K562 (cell line): Measurements from ENCODE around the gene MAP3K13. TPM values are rescaled to one million over a fixed set of nuclear protein-coding genes. Genes with fewer than 3 reads are reported as not detected.

Source experiments
- BRD9 ChIP-seq: fragments of 450-650 bp; IDR thresholded peaks from 2 replicates; pipeline ENCODE4 v1.6.1; 2018; ENCODE audit warnings: low read depth; ENCODE audit not compliant: partially characterized antibody
- GATA2 ChIP-seq: sonication (generic); formaldehyde crosslinking; IDR thresholded peaks from 2 replicates; pipeline ENCODE4 v1.4.0; 2020; ENCODE audit warnings: mild to moderate bottlenecking, missing genetic modification reagents
- HMGN3 ChIP-seq: IDR thresholded peaks from 2 replicates; pipeline ENCODE4 v1.6.1; 2011; ENCODE audit warnings: borderline replicate concordance, low read depth, mild to moderate bottlenecking, mixed read lengths, low read length; ENCODE audit not compliant: insufficient read length; ENCODE audit errors: extremely low read depth
- MTA1 ChIP-seq: fragments of 450-650 bp; IDR thresholded peaks from 2 replicates; pipeline ENCODE4 v1.6.1; 2017; ENCODE audit warnings: borderline replicate concordance
- MYBL2 ChIP-seq, 2 experiments: fragments of 450-650 bp in 1 of 2; sonication (generic) in 1 of 2; formaldehyde crosslinking in 1 of 2; IDR thresholded peaks; 2 replicates each; pipeline versions ENCODE4 v1.6.1 to v1.8.1; 2017 to 2022; ENCODE audit warnings: borderline replicate concordance in 1 of 2, inconsistent platforms in 1 of 2, low read depth in 1 of 2, mild to moderate bottlenecking in 1 of 2, missing genetic modification reagents in 1 of 2, moderate library complexity in 1 of 2
- NFYB ChIP-seq: IDR thresholded peaks from 2 replicates; pipeline ENCODE4 v1.6.1; 2011; ENCODE audit warnings: mild to moderate bottlenecking, moderate library complexity; ENCODE audit not compliant: insufficient read length; ENCODE audit errors: extremely low read depth
- PCBP1 ChIP-seq: fragments of 200-400 bp; formaldehyde crosslinking; IDR thresholded peaks from 2 replicates; pipeline ENCODE4 v1.6.1; 2018; ENCODE audit warnings: mild to moderate bottlenecking, low read depth, low read length; ENCODE audit not compliant: poor library complexity, severe bottlenecking
- PHF8 ChIP-seq: fragments of 200-600 bp; sonication (generic); IDR thresholded peaks from 2 replicates; pipeline ENCODE4 v1.6.1; 2012; ENCODE audit warnings: mixed run types, mild to moderate bottlenecking, inconsistent platforms, low read length, moderate library complexity, borderline replicate concordance
- RBBP5 ChIP-seq: fragments of 200-600 bp; sonication (generic); IDR thresholded peaks from 2 replicates; pipeline ENCODE4 v1.6.1; 2012; ENCODE audit warnings: borderline replicate concordance, mild to moderate bottlenecking, low read length, control low read depth, inconsistent platforms; ENCODE audit not compliant: insufficient read depth, poor library complexity, severe bottlenecking
- REST ChIP-seq, 2 experiments: fragments of 450-650 bp; formaldehyde crosslinking in 1 of 2; IDR thresholded peaks; 2 replicates each; pipeline versions ENCODE4 v1.4.0 to v1.6.1; 2014 to 2020; ENCODE audit warnings: mild to moderate bottlenecking in 2 of 2, borderline replicate concordance in 1 of 2, low read depth in 1 of 2
- RFX5 ChIP-seq: IDR thresholded peaks from 2 replicates; pipeline ENCODE4 v1.6.1; 2011; ENCODE audit warnings: low read depth, mild to moderate bottlenecking, improper control_type of control experiment, low read length
- RUNX1 ChIP-seq: sonication (generic); IDR thresholded peaks from 2 replicates; pipeline ENCODE4 v1.6.1; 2016; ENCODE audit warnings: antibody characterized with exemption, low read depth
- SETDB1 ChIP-seq: IDR thresholded peaks from one replicate; pipeline ENCODE4 v1.6.1; 2012; ENCODE audit warnings: low read length, control low read depth, inconsistent platforms
- SIN3A ChIP-seq, 2 experiments: fragments of 150-350 bp in 1 of 2; IDR thresholded peaks; 2 replicates each; pipeline ENCODE4 v1.6.1; 2011 to 2016; ENCODE audit warnings: borderline replicate concordance in 2 of 2, low read depth in 2 of 2, low read length in 2 of 2, mild to moderate bottlenecking in 2 of 2, moderate library complexity in 2 of 2; ENCODE audit not compliant: control insufficient read depth in 1 of 2
- SMARCA4 ChIP-seq: fragments of 450-650 bp; IDR thresholded peaks from 2 replicates; pipeline ENCODE4 v1.6.1; 2016
- YBX1 ChIP-seq: fragments of 450-650 bp; IDR thresholded peaks from 2 replicates; pipeline ENCODE4 v1.7.1; 2016; ENCODE audit warnings: mild to moderate bottlenecking
- ZNF140 ChIP-seq: fragments of 250-450 bp; sonication (Bioruptor Pico); IDR thresholded peaks from 2 replicates; pipeline ENCODE4 v1.8.0; 2021; ENCODE audit warnings: moderate library complexity, mild to moderate bottlenecking, inconsistent platforms
- polyA plus RNA-seq, 8 experiments: library from polyadenylated mRNA; depleted of rRNA in 4 of 8; stranded (reverse) in 5 of 8; unstranded in 3 of 8; fragments of >200 nt; fragmentation: Nextera tagmentation in 2 of 8; fragmentation: Illumina TruSeq in 1 of 8; extraction: Ambion mirVana in 2 of 8; extraction: Trizol in 1 of 8; gene quantifications; 2 replicates each; pipeline versions ENCODE4 v1.2.1 to v1.2.3, GENCODE V29; 2011 to 2014; ENCODE audit warnings: inconsistent platforms in 1 of 8, missing spikeins in 1 of 8
- total RNA-seq, 7 experiments: library from RNA; depleted of rRNA in 6 of 7; stranded (reverse); fragments of >200 nt in 6 of 7; fragmentation: Illumina TruSeq in 2 of 7; extraction: Trizol in 2 of 7; gene quantifications; 2 replicates each; pipeline versions ENCODE4 v1.2.1 to v1.2.3, GENCODE V29; 2011 to 2021; ENCODE audit warnings: low replicate concordance in 1 of 7

The MAP3K13 gene
- total and polyA plus RNA-seq, 9 of the 15 experiments (the other 6 are each of a cell fraction or from before 2014, with no cell fraction given): 0.04 to 0.32 (median 0.15) TPM; not detected in 2

GRCh38 chr3:185362850-185363661, at the start of gene MAP3K13 (continued):
- TF ChIP-seq RFX5: no peak
- peak; percentile 30 for TF ChIP-seq RBBP5
- no peak for TF ChIP-seq HMGN3
- TF ChIP-seq SMARCA4: no peak
- TF ChIP-seq SETDB1: no peak
- TF ChIP-seq MTA1: no peak
- peak; percentile 47 for TF ChIP-seq NFYB
- TF ChIP-seq REST (IDR thresholded peaks at IDR 0.05; ENCODE audit: borderline replicate concordance): no peak
- no peak for TF ChIP-seq REST (CRISPR knock-in tag; IDR thresholded peaks at IDR 0.05; ENCODE audit: low read depth)
- no peak for TF ChIP-seq PCBP1
- no peak for TF ChIP-seq BRD9
- no peak for TF ChIP-seq MYBL2 (IDR thresholded peaks at IDR 0.05; ENCODE audit: low read depth)
- no peak for TF ChIP-seq MYBL2 (CRISPR knock-in tag; IDR thresholded peaks at IDR 0.05; ENCODE audit: borderline replicate concordance)
- no peak for TF ChIP-seq YBX1
- no peak for TF ChIP-seq ZNF140 (CRISPR knock-in tag)
- peak; percentile 11; the same call in 1 of the 2 replicates for TF ChIP-seq PHF8
- no peak for TF ChIP-seq GATA2 (CRISPR knock-in tag)
- TF ChIP-seq RUNX1: no peak
- TF ChIP-seq SIN3A (IDR thresholded peaks at IDR 0.05; ENCODE audit: borderline replicate concordance in 2 of 2, control insufficient read depth in 1 of 2, low read depth in 2 of 2, low read length in 2 of 2): no peak
